ENCODE data around the gene PRKCZ.

DNA sequence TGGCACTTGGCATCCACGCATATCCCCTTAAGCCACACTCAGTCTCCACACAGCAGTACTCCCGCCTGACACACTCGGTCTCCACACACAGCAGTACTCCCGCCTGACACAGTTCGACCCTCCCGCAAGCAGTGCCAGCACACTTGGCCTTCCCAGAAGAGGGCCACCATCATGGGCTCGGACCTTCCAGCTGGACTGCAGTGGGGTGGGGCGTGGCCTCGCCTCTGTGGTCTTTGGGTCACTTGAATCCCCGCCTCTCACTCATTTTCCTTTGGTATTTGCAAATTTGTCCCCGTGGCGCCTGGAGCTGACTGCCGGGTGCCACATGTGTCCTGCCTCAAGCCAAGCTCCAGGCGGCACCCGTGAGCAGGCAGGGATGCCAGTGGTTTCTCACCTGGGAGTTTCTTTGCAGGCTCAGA lies 80.7 kb downstream of the PRKCZ start:
- no peak for TF ChIP-seq RAD21 (IDR thresholded peaks at IDR 0.05)
- TF ChIP-seq JUND (IDR thresholded peaks at IDR 0.05), result no peak
- TF ChIP-seq, protein P1, sequence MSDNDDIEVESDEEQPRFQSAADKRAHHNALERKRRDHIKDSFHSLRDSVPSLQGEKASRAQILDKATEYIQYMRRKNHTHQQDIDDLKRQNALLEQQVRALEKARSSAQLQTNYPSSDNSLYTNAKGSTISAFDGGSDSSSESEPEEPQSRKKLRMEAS (IDR thresholded peaks at IDR 0.05), result no peak
- no peak for TF ChIP-seq HNF4G (IDR thresholded peaks at IDR 0.05)
